ENCODE measurements around the gene STN1.
"Not testable (repeated sequence)": the region's sequence is repeated elsewhere in the genome, so short reads cannot be mapped to it uniquely, and the experiment has no call there.

STN1 gene

GRCh38 chr10:103858360-103858759 lies 59.6 kb downstream of the STN1 start:
- DNase-seq = no peak

GRCh38 chr10:103856797-103857170 lies 61.2 kb downstream of the STN1 start:
- no peak for DNase-seq

- no peak for DNase-seq
These were observed 61.9 kb downstream of the STN1 start for GRCh38 chr10:103855852-103856796.

GRCh38 chr10:103855424-103855823 lies 62.6 kb downstream of the STN1 start, which contains the start of gene SH3PXD2A:
SH3PXD2A (minus strand) TSS chr10:103855576; CDS start chr10:103855266, 310 bp downstream.
- DNase-seq = no peak

- no peak for DNase-seq
These were observed 63.1 kb downstream of the STN1 start for GRCh38 chr10:103854686-103855391.

- no peak for DNase-seq
These were observed 63.7 kb downstream of the STN1 start for GRCh38 chr10:103854265-103854685.

GRCh38 chr10:103853428-103854264 lies 64.3 kb downstream of the STN1 start:
- no peak for DNase-seq

GRCh38 chr10:103852856-103853255 lies 65.1 kb downstream of the STN1 start:
- no peak for DNase-seq

GRCh38 chr10:103852189-103852711 lies 65.7 kb downstream of the STN1 start:
- DNase-seq = no peak

- DNase-seq = no peak
These were observed 66.7 kb downstream of the STN1 start for GRCh38 chr10:103851261-103851660.

GRCh38 chr10:103850572-103850895 lies 67.5 kb downstream of the STN1 start:
- DNase-seq = no peak

- no peak for DNase-seq
These were observed 68.0 kb downstream of the STN1 start for GRCh38 chr10:103849880-103850571.

GRCh38 chr10:103849212-103849877 lies 68.6 kb downstream of the STN1 start:
- no peak for DNase-seq

- DNase-seq = no peak
These were observed 70.0 kb downstream of the STN1 start for GRCh38 chr10:103847909-103848468.

GRCh38 chr10:103847346-103847745 lies 70.6 kb downstream of the STN1 start:
- DNase-seq = no peak

GRCh38 chr10:103845972-103846371 lies 72.0 kb downstream of the STN1 start:
- no peak for DNase-seq

GRCh38 chr10:103845346-103845745 lies 72.6 kb downstream of the STN1 start:
- DNase-seq = not testable (repeated sequence)

GRCh38 chr10:103843854-103844570 lies 74.0 kb downstream of the STN1 start:
- DNase-seq = no peak

GRCh38 chr10:103843045-103843444 lies 74.9 kb downstream of the STN1 start:
- DNase-seq = no peak

- DNase-seq = no peak
These were observed 75.4 kb downstream of the STN1 start for GRCh38 chr10:103842605-103843004.

GRCh38 chr10:103841519-103841918 lies 76.5 kb downstream of the STN1 start:
- DNase-seq = no peak
